Colonic mucosa (tissue), 4 donors: ENCODE measurements around the gene ARAP2. TPM values are rescaled to one million over a fixed set of nuclear protein-coding genes. Genes with fewer than 3 reads are reported as not detected.

Experiments
- DNase-seq: peaks from one replicate; pipeline ENCODE4 v3.0.0-alpha.2; 2020
- H3K27ac ChIP-seq: fragments of 200-600 bp; one replicate; pipeline ENCODE4 v1.8.0; 2021
- H3K27me3 ChIP-seq: fragments of 200-600 bp; one replicate; pipeline ENCODE4 v1.8.0; 2021
- H3K36me3 ChIP-seq: fragments of 200-600 bp; one replicate; pipeline ENCODE4 v1.8.0; 2021
- H3K4me1 ChIP-seq: fragments of 200-600 bp; one replicate; pipeline ENCODE4 v1.8.0; 2021; ENCODE audit warnings: mild to moderate bottlenecking
- H3K4me3 ChIP-seq: fragments of 200-600 bp; one replicate; pipeline ENCODE4 v1.8.0; 2021
- H3K9ac ChIP-seq, 2 donors: one replicate each; pipeline ENCODE4 v1.7.0; 2013; ENCODE audit warnings: control low read depth in 2 of 2, low read depth in 2 of 2, low read length in 2 of 2
- H3K9me3 ChIP-seq: fragments of 200-600 bp; one replicate; pipeline ENCODE4 v1.8.0; 2021
- CTCF ChIP-seq: fragments of 200-600 bp; IDR thresholded peaks from one replicate; pipeline ENCODE4 v1.8.0; 2022; ENCODE audit warnings: antibody characterized with exemption, mild to moderate bottlenecking
- intact Hi-C: fragments of 100-400 bp; cut with DNase I; formaldehyde crosslinking; loops from one replicate; pipeline ENCODE4 v1.14.1; 2022
- total RNA-seq, 2 donors: library from RNA; stranded (reverse); fragmentation: NEBNext Ultra II Directional in 1 of 2; extraction: Animal tissue kit (Norgen Biotek cat#: 25700) in 1 of 2; gene quantifications; one replicate each; pipeline ENCODE4 v1.2.1, GENCODE V29; 2021
- donor health status: healthy.
- donor health status: DM: no; HTN: no; CAD: no.
- donor health status: DM: no; HTN: no; CAD: no.

The ARAP2 gene
- total RNA-seq, 2 donors from 2014 or later = 10.7 to 19.3 TPM

GRCh38 chr4:36026348-36026880 is 217.9 kb downstream of the ARAP2 start:
- Histone ChIP-seq H3K36me3 (no peaks in the 10 kb centered on the region), H3K9me3 (no peaks in the 10 kb centered on the region), H3K4me3 (no peak overlapping the region), H3K27me3 (no peaks in the 10 kb centered on the region), H3K9ac (no peak overlapping the region), H3K27ac (no peak overlapping the region), H3K4me1 (no peaks in the 10 kb centered on the region)
- no peak for TF ChIP-seq CTCF
- DNase-seq = no peak
- intact Hi-C loops = no loop called here

- no peak overlapping the region for H3K4me3 ChIP-seq
- no peaks in the 10 kb centered on the region for H3K27me3 ChIP-seq
- no peak for DNase-seq
- H3K4me1 ChIP-seq = no peaks in the 10 kb centered on the region
- intact Hi-C loops = no loop called here
- no peak overlapping the region for H3K9ac ChIP-seq
- H3K9me3 ChIP-seq = no peaks in the 10 kb centered on the region
- H3K36me3 ChIP-seq = no peaks in the 10 kb centered on the region
- H3K27ac ChIP-seq = no peak overlapping the region
- no peak for TF ChIP-seq CTCF
These were observed 219.2 kb downstream of the ARAP2 start for GRCh38 chr4:36024901-36025660.

- Histone ChIP-seq H3K27me3 (no peaks in the 10 kb centered on the region), H3K9ac (no peak overlapping the region), H3K36me3 (no peaks in the 10 kb centered on the region), H3K4me3 (no peak overlapping the region), H3K27ac (no peak overlapping the region), H3K9me3 (no peaks in the 10 kb centered on the region), H3K4me1 (no peaks in the 10 kb centered on the region)
- DNase-seq = no peak
- TF ChIP-seq CTCF = no peak
- intact Hi-C loops = no loop called here
These were observed 224.0 kb downstream of the ARAP2 start for GRCh38 chr4:36020351-36020750.

Other genes starting within 250 kb of the ARAP2 start
- under 1 TPM in 1 of 2 donors, not detected in 1; 0.08 TPM for gene DTHD1, start 37.1 kb upstream of the ARAP2 start, total RNA-seq